H9 (cell line): ENCODE results near the gene POLR2L. TPM values are rescaled to one million over a fixed set of nuclear protein-coding genes. Genes with fewer than 3 reads are reported as not detected.

Experiments
- DNase-seq: peaks from one replicate; pipeline ENCODE4 v3.0.0-alpha.2; 2017
- H2AFZ ChIP-seq: one replicate; pipeline ENCODE4 v1.6.1; 2013; ENCODE audit warnings: mild to moderate bottlenecking, low read length, control low read depth, moderate library complexity
- H2AK5ac ChIP-seq: 2 replicates; pipeline ENCODE4 v1.6.1; 2013; ENCODE audit warnings: low read length, control low read depth, mixed read lengths; ENCODE audit not compliant: insufficient read length
- H2BK120ac ChIP-seq: one replicate; pipeline ENCODE4 v1.6.1; 2013; ENCODE audit warnings: low read depth, mild to moderate bottlenecking, low read length, control low read depth, inconsistent platforms; ENCODE audit not compliant: poor library complexity, severe bottlenecking
- H2BK12ac ChIP-seq: 2 replicates; pipeline ENCODE4 v1.6.1; 2013; ENCODE audit warnings: low read length, control low read depth, mixed read lengths, low read depth; ENCODE audit not compliant: insufficient read length
- H2BK15ac ChIP-seq: 2 replicates; pipeline ENCODE4 v1.6.1; 2013; ENCODE audit warnings: low read depth, low read length, control low read depth
- H2BK20ac ChIP-seq: one replicate; pipeline ENCODE4 v1.6.1; 2013; ENCODE audit warnings: low read depth, mild to moderate bottlenecking, low read length, control low read depth, inconsistent platforms; ENCODE audit not compliant: poor library complexity, severe bottlenecking
- H2BK5ac ChIP-seq: 2 replicates; pipeline ENCODE4 v1.6.1; 2013; ENCODE audit warnings: low read length, control low read depth, mixed read lengths; ENCODE audit not compliant: insufficient read length
- H3K14ac ChIP-seq: 2 replicates; pipeline ENCODE4 v1.6.1; 2013; ENCODE audit warnings: low read length, control low read depth; ENCODE audit not compliant: insufficient read depth
- H3K18ac ChIP-seq: 2 replicates; pipeline ENCODE4 v1.6.1; 2013; ENCODE audit warnings: low read depth, mild to moderate bottlenecking, mixed read lengths, low read length, control low read depth; ENCODE audit not compliant: insufficient read length
- H3K23ac ChIP-seq: 2 replicates; pipeline ENCODE4 v1.6.1; 2013; ENCODE audit warnings: low read length, control low read depth, mixed read lengths, low read depth; ENCODE audit not compliant: insufficient read length
- H3K23me2 ChIP-seq: 2 replicates; pipeline ENCODE4 v1.6.1; 2013; ENCODE audit warnings: low read depth, mild to moderate bottlenecking, mixed read lengths, low read length, control low read depth; ENCODE audit not compliant: insufficient read length, poor library complexity, severe bottlenecking
- H3K27ac ChIP-seq: 2 replicates; pipeline ENCODE4 v1.5.1; 2013; ENCODE audit warnings: low read length, control low read depth, mixed read lengths, low read depth; ENCODE audit not compliant: insufficient read length
- H3K27me3 ChIP-seq: 2 replicates; pipeline ENCODE4 v1.6.1; 2013; ENCODE audit warnings: low read length, control low read depth, inconsistent platforms; ENCODE audit not compliant: insufficient read depth
- H3K4ac ChIP-seq: 2 replicates; pipeline ENCODE4 v1.6.1; 2013; ENCODE audit warnings: low read depth, mild to moderate bottlenecking, control low read depth, inconsistent platforms, low read length, moderate library complexity
- H3K4me1 ChIP-seq: 2 replicates; pipeline ENCODE4 v1.6.1; 2013; ENCODE audit warnings: low read length, control low read depth, inconsistent platforms; ENCODE audit not compliant: insufficient read depth
- H3K4me2 ChIP-seq: 2 replicates; pipeline ENCODE4 v1.6.1; 2013; ENCODE audit warnings: low read length, control low read depth, mixed read lengths; ENCODE audit not compliant: insufficient read length, insufficient read depth
- H3K56ac ChIP-seq: 2 replicates; pipeline ENCODE4 v1.6.1; 2013; ENCODE audit warnings: low read depth, mild to moderate bottlenecking, mixed read lengths, low read length, control low read depth; ENCODE audit not compliant: insufficient read length
- H3K79me1 ChIP-seq: 2 replicates; pipeline ENCODE4 v1.6.1; 2013; ENCODE audit warnings: low read depth, mild to moderate bottlenecking, moderate library complexity, low read length, control low read depth, inconsistent platforms; ENCODE audit not compliant: insufficient read depth, poor library complexity, severe bottlenecking
- H3K79me2 ChIP-seq: 2 replicates; pipeline ENCODE4 v1.6.1; 2013; ENCODE audit warnings: low read length, control low read depth, inconsistent platforms; ENCODE audit not compliant: insufficient read depth
- H3K9ac ChIP-seq: 2 replicates; pipeline ENCODE4 v1.6.1; 2013; ENCODE audit warnings: low read length, control low read depth, mixed read lengths; ENCODE audit not compliant: insufficient read length; ENCODE audit errors: extremely low read depth
- H3K9me3 ChIP-seq: one replicate; pipeline ENCODE4 v1.6.1; 2013; ENCODE audit warnings: low read depth, low read length, inconsistent platforms; ENCODE audit not compliant: control insufficient read depth
- H3T11ph ChIP-seq: one replicate; pipeline ENCODE4 v1.6.1; 2013; ENCODE audit warnings: mild to moderate bottlenecking, low read length, control low read depth, inconsistent platforms
- H4K20me1 ChIP-seq: one replicate; pipeline ENCODE4 v1.6.1; 2013; ENCODE audit not compliant: control insufficient read depth, insufficient read length, insufficient read depth
- H4K5ac ChIP-seq: 2 replicates; pipeline ENCODE4 v1.6.1; 2013; ENCODE audit warnings: low read depth, mild to moderate bottlenecking, mixed read lengths, low read length, control low read depth; ENCODE audit not compliant: insufficient read length
- H4K8ac ChIP-seq: replicated peaks from 2 replicates; pipeline ENCODE4 v1.6.1; 2013; ENCODE audit warnings: low read length, control low read depth, mixed read lengths, low read depth; ENCODE audit not compliant: insufficient read length
- H4K91ac ChIP-seq: 2 replicates; pipeline ENCODE4 v1.6.1; 2013; ENCODE audit warnings: low read depth, mild to moderate bottlenecking, moderate library complexity, mixed read lengths, low read length, control low read depth; ENCODE audit not compliant: insufficient read length
- H3K27ac Mint-ChIP-seq, 3 experiments: 2 replicates in 2 of 3; 3 replicates in 1 of 3; pipeline ENCODE4 v1.8.0; 2020 to 2021; ENCODE audit warnings: mixed read lengths in 3 of 3, mild to moderate bottlenecking in 1 of 3, moderate library complexity in 1 of 3
- H3K27me3 Mint-ChIP-seq: 2 replicates; pipeline ENCODE4 v1.8.0; 2021; ENCODE audit warnings: low read depth, mild to moderate bottlenecking, moderate library complexity, mixed read lengths
- H3K36me3 Mint-ChIP-seq, 3 experiments: 2 replicates in 2 of 3; 3 replicates in 1 of 3; pipeline ENCODE4 v1.8.0; 2020 to 2021; ENCODE audit warnings: low read depth in 3 of 3, mixed read lengths in 3 of 3; ENCODE audit not compliant: insufficient read depth in 1 of 3
- H3K4me1 Mint-ChIP-seq, 2 experiments: 2 replicates each; pipeline ENCODE4 v1.8.0; 2020; ENCODE audit warnings: mixed read lengths in 2 of 2
- H3K4me3 Mint-ChIP-seq, 2 experiments: 2 replicates in 1 of 2; 3 replicates in 1 of 2; pipeline ENCODE4 v1.8.0; 2020 to 2021; ENCODE audit warnings: mild to moderate bottlenecking in 2 of 2, mixed read lengths in 2 of 2, moderate library complexity in 1 of 2
- H3K9me3 Mint-ChIP-seq, 2 experiments: 2 replicates in 1 of 2; 3 replicates in 1 of 2; pipeline ENCODE4 v1.8.0; 2020; ENCODE audit warnings: mild to moderate bottlenecking in 2 of 2, mixed read lengths in 2 of 2, moderate library complexity in 1 of 2
- WGBS: extraction: QIAGEN DNeasy Blood & Tissue Kit; methylation state at CpG from one replicate; pipeline ENCODE4 v1.1.7; 2013; ENCODE audit warnings: missing lambda C conversion rate, low lambda C conversion rate, mixed read lengths; ENCODE audit not compliant: insufficient read length; ENCODE audit errors: extremely low coverage; 5-methylcytosine and 5-hydroxymethylcytosine counted together
- total RNA-seq: library from RNA; stranded (reverse); gene quantifications from 2 replicates; pipeline ENCODE4 v1.2.1, GENCODE V29; 2021
- TF ChIP-seq, protein P1 (sequence below): fragments of 200-600 bp; sonication (generic); conservative IDR thresholded peaks from 3 replicates; pipeline ENCODE4 v1.8.0; 2021; ENCODE audit warnings: antibody characterized with exemption, mild to moderate bottlenecking

POLR2L gene
- total RNA-seq, 1 experiment from 2014 or later: 135 TPM

DNA sequence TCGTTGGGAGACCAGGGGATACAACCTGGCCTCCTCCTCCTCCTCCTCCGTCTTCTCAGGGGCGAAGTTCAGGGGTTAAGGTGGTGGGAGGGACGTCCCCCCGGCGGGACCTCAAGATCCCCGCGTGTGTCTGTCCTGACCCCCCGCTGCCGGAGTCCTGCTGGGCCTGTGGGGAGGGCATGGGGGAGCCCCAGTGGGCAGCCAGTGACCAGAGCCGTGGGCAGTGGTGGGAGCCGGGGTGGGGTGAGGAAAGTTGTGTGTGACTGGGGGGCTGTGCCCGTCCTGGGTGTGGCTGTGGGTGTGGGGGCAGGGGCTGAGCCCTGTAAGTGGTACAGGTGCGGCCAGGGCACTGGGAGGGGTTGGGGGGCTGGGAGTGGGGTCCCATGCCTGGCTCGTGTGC is 10.4 kb upstream of the POLR2L start:
- Histone ChIP-seq H2BK20ac (no peak overlapping the region), H3K9me3 (no peaks in the 10 kb centered on the region), H2AFZ (no peak overlapping the region), H3K4me2 (no peak overlapping the region), H3K4ac (no peak overlapping the region), H2BK120ac (no peak overlapping the region), H2AK5ac (no peak overlapping the region), H3K27me3 (no peaks in the 10 kb centered on the region; the same call in 1 of the 2 replicates), H4K5ac (no peak overlapping the region), H3T11ph (no peak overlapping the region), H3K18ac (no peak overlapping the region), H3K14ac (no peak overlapping the region), H2BK12ac (no peak overlapping the region), H3K27ac (no peak overlapping the region), H2BK15ac (no peak overlapping the region), H4K20me1 (no peaks in the 10 kb centered on the region), H2BK5ac (no peak overlapping the region), H3K79me1 (no peaks in the 10 kb centered on the region), H3K4me1 (no peaks in the 10 kb centered on the region), H3K23me2 (peaks cover 12% of the 10 kb centered on the region), H3K23ac (no peak overlapping the region), H4K8ac (no peak overlapping the region), H4K91ac (no peak overlapping the region), H3K79me2 (no peaks in the 10 kb centered on the region), H3K56ac (no peak overlapping the region), H3K9ac (no peak overlapping the region)
- TF ChIP-seq, protein P1, sequence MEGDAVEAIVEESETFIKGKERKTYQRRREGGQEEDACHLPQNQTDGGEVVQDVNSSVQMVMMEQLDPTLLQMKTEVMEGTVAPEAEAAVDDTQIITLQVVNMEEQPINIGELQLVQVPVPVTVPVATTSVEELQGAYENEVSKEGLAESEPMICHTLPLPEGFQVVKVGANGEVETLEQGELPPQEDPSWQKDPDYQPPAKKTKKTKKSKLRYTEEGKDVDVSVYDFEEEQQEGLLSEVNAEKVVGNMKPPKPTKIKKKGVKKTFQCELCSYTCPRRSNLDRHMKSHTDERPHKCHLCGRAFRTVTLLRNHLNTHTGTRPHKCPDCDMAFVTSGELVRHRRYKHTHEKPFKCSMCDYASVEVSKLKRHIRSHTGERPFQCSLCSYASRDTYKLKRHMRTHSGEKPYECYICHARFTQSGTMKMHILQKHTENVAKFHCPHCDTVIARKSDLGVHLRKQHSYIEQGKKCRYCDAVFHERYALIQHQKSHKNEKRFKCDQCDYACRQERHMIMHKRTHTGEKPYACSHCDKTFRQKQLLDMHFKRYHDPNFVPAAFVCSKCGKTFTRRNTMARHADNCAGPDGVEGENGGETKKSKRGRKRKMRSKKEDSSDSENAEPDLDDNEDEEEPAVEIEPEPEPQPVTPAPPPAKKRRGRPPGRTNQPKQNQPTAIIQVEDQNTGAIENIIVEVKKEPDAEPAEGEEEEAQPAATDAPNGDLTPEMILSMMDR: no peak
- Mint-ChIP-seq H3K4me3 (no peak overlapping the region), H3K36me3 (no peaks in the 10 kb centered on the region; a peak in 1 of 7 replicates), H3K4me1 (peaks cover 8 to 43% of the 10 kb centered on the region in 2 experiments), H3K27me3 (peaks cover 8% of the 10 kb centered on the region), H3K27ac (no peak overlapping the region), H3K9me3 (no peaks in the 10 kb centered on the region)
- no CpG with 5 or more reads among the region's 15 CpGs for WGBS
- no peak for DNase-seq
